ENCODE data around the gene ACOT12. TPM values are rescaled to one million over a fixed set of nuclear protein-coding genes. Genes with fewer than 3 reads are reported as not detected.

ACOT12 gene
- total and polyA plus RNA-seq, 4 donors, result 0.80 to 3.8 (median 1.6) TPM

GRCh38 chr5:81371354-81371876, 22.5 kb downstream of the ACOT12 start:
- Histone ChIP-seq H3K4me3 (ENCODE audit: low read depth, low read length) (no peak overlapping the region), H3K27me3 (ENCODE audit: control insufficient read depth, insufficient read depth, low read length) (no peaks in the 10 kb centered on the region), H3K36me3 (ENCODE audit: control insufficient read depth, insufficient read depth, low read length) (no peaks in the 10 kb centered on the region), H3K9me3 (ENCODE audit: control insufficient read depth, insufficient read depth, low read length) (no peaks in the 10 kb centered on the region), H3K27ac (ENCODE audit: low read depth, low read length) (no peak overlapping the region), H3K4me1 (ENCODE audit: control insufficient read depth, insufficient read depth, low read length) (no peaks in the 10 kb centered on the region)
- DNase-seq (ENCODE audit: low read depth in 4 of 6, low spot score in 6 of 6), result no peak
- WGBS (ENCODE audit: insufficient coverage), result 100% methylated on average over 1 of the region's 2 CpGs

DNA sequence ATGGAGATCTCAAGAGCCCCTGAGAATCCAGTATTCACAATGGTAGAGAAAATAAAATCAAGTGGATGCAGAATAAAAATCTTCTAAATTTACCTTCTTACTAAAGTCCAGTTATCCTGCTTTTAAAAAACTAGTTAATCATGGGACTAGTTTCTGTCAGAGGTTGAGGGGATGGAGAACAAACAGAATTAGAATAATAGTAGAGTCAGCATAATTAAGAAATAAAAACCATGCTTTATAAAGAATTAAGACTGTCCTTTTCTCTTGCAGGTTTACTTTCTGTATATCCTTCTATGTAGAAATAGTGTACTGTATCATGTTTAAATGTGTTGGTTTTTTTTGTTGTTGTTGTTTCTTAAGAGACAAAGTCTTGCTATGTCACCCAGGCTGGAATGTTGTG, 23.0 kb downstream of the ACOT12 start:
- Histone ChIP-seq H3K4me3 (ENCODE audit: low read depth, low read length) (no peak overlapping the region), H3K9me3 (ENCODE audit: control insufficient read depth, insufficient read depth, low read length) (no peaks in the 10 kb centered on the region), H3K36me3 (ENCODE audit: control insufficient read depth, insufficient read depth, low read length) (no peaks in the 10 kb centered on the region), H3K4me1 (ENCODE audit: control insufficient read depth, insufficient read depth, low read length) (no peaks in the 10 kb centered on the region), H3K27ac (ENCODE audit: low read depth, low read length) (no peak overlapping the region), H3K27me3 (ENCODE audit: control insufficient read depth, insufficient read depth, low read length) (no peaks in the 10 kb centered on the region)
- DNase-seq (ENCODE audit: low read depth in 4 of 6, low spot score in 6 of 6), result no peak

- no peak overlapping the region for H3K27ac ChIP-seq (ENCODE audit: low read depth, low read length)
- H3K4me1 ChIP-seq (ENCODE audit: control insufficient read depth, insufficient read depth, low read length), result no peaks in the 10 kb centered on the region
- no peak overlapping the region for H3K4me3 ChIP-seq (ENCODE audit: low read depth, low read length)
- H3K9me3 ChIP-seq (ENCODE audit: control insufficient read depth, insufficient read depth, low read length), result no peaks in the 10 kb centered on the region
- no peak for DNase-seq (ENCODE audit: low read depth in 4 of 6, low spot score in 6 of 6)
- no peaks in the 10 kb centered on the region for H3K27me3 ChIP-seq (ENCODE audit: control insufficient read depth, insufficient read depth, low read length)
- H3K36me3 ChIP-seq (ENCODE audit: control insufficient read depth, insufficient read depth, low read length), result no peaks in the 10 kb centered on the region
- 85% methylated on average over 2 of the region's 5 CpGs for WGBS (ENCODE audit: insufficient coverage)
Measured at GRCh38 chr5:81365541-81365940, 28.4 kb downstream of the ACOT12 start.

- H3K9me3 ChIP-seq (ENCODE audit: control insufficient read depth, insufficient read depth, low read length), result no peaks in the 10 kb centered on the region
- H3K27ac ChIP-seq (ENCODE audit: low read depth, low read length), result no peak overlapping the region
- WGBS (ENCODE audit: insufficient coverage), result 80% methylated on average over 1 of the region's 4 CpGs
- no peak overlapping the region for H3K4me3 ChIP-seq (ENCODE audit: low read depth, low read length)
- H3K27me3 ChIP-seq (ENCODE audit: control insufficient read depth, insufficient read depth, low read length), result no peaks in the 10 kb centered on the region
- H3K4me1 ChIP-seq (ENCODE audit: control insufficient read depth, insufficient read depth, low read length), result peaks cover 3% of the 10 kb centered on the region
- H3K36me3 ChIP-seq (ENCODE audit: control insufficient read depth, insufficient read depth, low read length), result no peaks in the 10 kb centered on the region
- no peak for DNase-seq (ENCODE audit: low read depth in 4 of 6, low spot score in 6 of 6)
Measured at GRCh38 chr5:81363093-81363871, 30.7 kb downstream of the ACOT12 start.

- no peak overlapping the region for H3K27ac ChIP-seq (ENCODE audit: low read depth, low read length)
- no peak overlapping the region for H3K4me3 ChIP-seq (ENCODE audit: low read depth, low read length)
- peaks cover 3% of the 10 kb centered on the region for H3K4me1 ChIP-seq (ENCODE audit: control insufficient read depth, insufficient read depth, low read length)
- H3K27me3 ChIP-seq (ENCODE audit: control insufficient read depth, insufficient read depth, low read length), result no peaks in the 10 kb centered on the region
- 90% methylated on average over 1 of the region's 2 CpGs for WGBS (ENCODE audit: insufficient coverage)
- H3K36me3 ChIP-seq (ENCODE audit: control insufficient read depth, insufficient read depth, low read length), result no peaks in the 10 kb centered on the region
- DNase-seq (ENCODE audit: low read depth in 4 of 6, low spot score in 6 of 6), result no peak
- no peaks in the 10 kb centered on the region for H3K9me3 ChIP-seq (ENCODE audit: control insufficient read depth, insufficient read depth, low read length)
Measured at GRCh38 chr5:81361600-81361999, 32.3 kb downstream of the ACOT12 start.

DNA sequence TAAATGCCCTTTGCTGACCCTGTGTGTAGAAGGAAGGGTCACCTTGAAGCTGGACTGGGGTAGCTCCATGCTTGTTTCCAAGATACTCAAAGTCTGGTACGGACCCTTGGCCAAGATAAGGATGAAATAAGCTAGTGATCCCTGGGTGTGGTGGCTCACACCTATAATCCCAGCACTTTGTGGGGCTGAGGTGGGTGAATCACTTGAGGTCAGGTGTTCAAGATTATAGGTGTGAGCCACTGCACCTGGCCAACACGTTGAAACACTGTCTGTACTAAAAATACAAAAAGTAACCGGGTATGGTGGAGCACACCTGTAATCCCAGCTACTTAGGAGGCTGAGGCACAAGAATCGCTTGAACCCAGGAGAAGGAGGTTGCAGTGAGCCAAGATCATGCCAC, 33.3 kb downstream of the ACOT12 start:
- no peaks in the 10 kb centered on the region for H3K9me3 ChIP-seq (ENCODE audit: control insufficient read depth, insufficient read depth, low read length)
- DNase-seq (ENCODE audit: low read depth in 4 of 6, low spot score in 6 of 6), result no peak
- WGBS (ENCODE audit: insufficient coverage), result 100% methylated on average over 2 of the region's 4 CpGs
- no peaks in the 10 kb centered on the region for H3K36me3 ChIP-seq (ENCODE audit: control insufficient read depth, insufficient read depth, low read length)
- no peak overlapping the region for H3K4me3 ChIP-seq (ENCODE audit: low read depth, low read length)
- H3K27me3 ChIP-seq (ENCODE audit: control insufficient read depth, insufficient read depth, low read length), result no peaks in the 10 kb centered on the region
- H3K27ac ChIP-seq (ENCODE audit: low read depth, low read length), result no peak overlapping the region
- peaks cover 3% of the 10 kb centered on the region for H3K4me1 ChIP-seq (ENCODE audit: control insufficient read depth, insufficient read depth, low read length)

GRCh38 chr5:81359881-81360280, 34.1 kb downstream of the ACOT12 start:
- Histone ChIP-seq H3K4me1 (ENCODE audit: control insufficient read depth, insufficient read depth, low read length) (peaks cover 3% of the 10 kb centered on the region), H3K9me3 (ENCODE audit: control insufficient read depth, insufficient read depth, low read length) (no peaks in the 10 kb centered on the region), H3K36me3 (ENCODE audit: control insufficient read depth, insufficient read depth, low read length) (no peaks in the 10 kb centered on the region), H3K27ac (ENCODE audit: low read depth, low read length) (no peak overlapping the region), H3K4me3 (ENCODE audit: low read depth, low read length) (no peak overlapping the region), H3K27me3 (ENCODE audit: control insufficient read depth, insufficient read depth, low read length) (no peaks in the 10 kb centered on the region)
- DNase-seq (ENCODE audit: low read depth in 4 of 6, low spot score in 6 of 6), result peak in 1 of 6 donors; percentile 66
- no CpG with 5 or more reads among the region's 2 CpGs for WGBS (ENCODE audit: insufficient coverage)

- Histone ChIP-seq H3K4me3 (ENCODE audit: low read depth, low read length) (no peak overlapping the region), H3K36me3 (ENCODE audit: control insufficient read depth, insufficient read depth, low read length) (no peaks in the 10 kb centered on the region), H3K4me1 (ENCODE audit: control insufficient read depth, insufficient read depth, low read length) (peaks cover 3% of the 10 kb centered on the region), H3K27me3 (ENCODE audit: control insufficient read depth, insufficient read depth, low read length) (no peaks in the 10 kb centered on the region), H3K9me3 (ENCODE audit: control insufficient read depth, insufficient read depth, low read length) (no peaks in the 10 kb centered on the region), H3K27ac (ENCODE audit: low read depth, low read length) (no peak overlapping the region)
- DNase-seq (ENCODE audit: low read depth in 4 of 6, low spot score in 6 of 6), result no peak
- 23% methylated on average over 3 of the region's 5 CpGs for WGBS (ENCODE audit: insufficient coverage)
Measured at GRCh38 chr5:81359108-81359507, 34.8 kb downstream of the ACOT12 start.

DNA sequence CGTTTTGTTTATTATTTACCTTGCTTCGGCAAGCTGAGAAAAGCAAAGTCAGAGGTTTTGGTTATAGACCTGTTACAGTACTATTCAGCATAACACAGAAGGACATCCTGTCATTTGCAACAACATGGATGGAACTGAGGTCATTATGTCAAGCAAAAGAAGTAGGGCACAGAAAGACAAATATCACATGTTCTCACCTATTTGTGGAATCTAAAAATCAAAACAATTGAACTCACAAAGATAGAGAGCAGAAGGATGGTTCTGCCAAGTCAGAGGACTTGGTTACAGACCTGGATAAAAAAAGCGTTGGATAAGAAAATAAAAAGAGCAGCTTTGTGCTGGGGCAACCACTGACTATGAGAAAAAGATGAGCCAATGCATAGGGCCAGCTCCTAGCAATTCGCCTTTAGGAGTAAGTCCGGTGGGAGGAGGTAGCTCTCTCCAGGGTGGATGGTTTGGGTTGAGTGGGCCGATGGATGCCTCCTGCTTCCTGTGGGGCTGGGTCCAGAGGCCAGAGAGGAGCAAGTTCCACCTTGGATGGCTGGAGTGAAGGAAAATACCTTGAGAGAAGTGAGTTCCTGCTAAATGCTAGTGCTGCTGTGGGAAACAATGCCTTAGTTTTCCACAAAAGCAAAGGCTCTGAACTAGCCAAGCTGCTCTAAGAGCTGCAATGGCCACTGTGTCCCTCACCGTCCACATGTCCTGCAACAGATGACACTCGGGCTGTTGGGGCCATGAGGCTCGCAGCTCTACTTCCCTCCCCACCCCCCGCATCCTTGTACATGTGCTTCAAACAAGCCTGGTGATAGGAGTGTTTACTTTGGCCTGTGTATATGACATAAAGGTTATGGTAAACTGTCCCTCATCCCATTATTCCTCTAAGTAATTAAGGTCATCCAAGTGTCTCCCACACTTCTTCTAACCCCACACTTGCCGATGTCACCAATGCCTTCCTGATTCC, 38.4 kb downstream of the ACOT12 start:
- peaks cover 3% of the 10 kb centered on the region for H3K4me1 ChIP-seq (ENCODE audit: control insufficient read depth, insufficient read depth, low read length)
- no peaks in the 10 kb centered on the region for H3K36me3 ChIP-seq (ENCODE audit: control insufficient read depth, insufficient read depth, low read length)
- H3K9me3 ChIP-seq (ENCODE audit: control insufficient read depth, insufficient read depth, low read length), result no peaks in the 10 kb centered on the region
- no peak overlapping the region for H3K4me3 ChIP-seq (ENCODE audit: low read depth, low read length)
- no peak for DNase-seq (ENCODE audit: low read depth in 4 of 6, low spot score in 6 of 6)
- H3K27me3 ChIP-seq (ENCODE audit: control insufficient read depth, insufficient read depth, low read length), result no peaks in the 10 kb centered on the region
- WGBS (ENCODE audit: insufficient coverage), result 82% methylated on average over 6 of the region's 11 CpGs
- H3K27ac ChIP-seq (ENCODE audit: low read depth, low read length), result no peak overlapping the region

Measured in spinal cord (tissue), 10 donors.